Amniotic epithelial cell (primary cell): ENCODE measurements around the gene KIF26B.
A peak's percentile ranks its signal among the peaks of the same experiment; 100 is the strongest.
"Not testable (repeated sequence)": the region's sequence is repeated elsewhere in the genome, so short reads cannot be mapped to it uniquely, and the experiment has no call there.

ENCODE experiments used
- DNase-seq: peaks from one replicate; pipeline ENCODE4 v3.0.0-alpha.2; 2010; ENCODE audit warnings: low read depth

Gene KIF26B

GRCh38 chr1:245684166-245684565 is 529.4 kb downstream of the KIF26B start:
- DNase-seq, result no peak

GRCh38 chr1:245684571-245684970 is 529.8 kb downstream of the KIF26B start:
- DNase-seq, result no peak

DNA sequence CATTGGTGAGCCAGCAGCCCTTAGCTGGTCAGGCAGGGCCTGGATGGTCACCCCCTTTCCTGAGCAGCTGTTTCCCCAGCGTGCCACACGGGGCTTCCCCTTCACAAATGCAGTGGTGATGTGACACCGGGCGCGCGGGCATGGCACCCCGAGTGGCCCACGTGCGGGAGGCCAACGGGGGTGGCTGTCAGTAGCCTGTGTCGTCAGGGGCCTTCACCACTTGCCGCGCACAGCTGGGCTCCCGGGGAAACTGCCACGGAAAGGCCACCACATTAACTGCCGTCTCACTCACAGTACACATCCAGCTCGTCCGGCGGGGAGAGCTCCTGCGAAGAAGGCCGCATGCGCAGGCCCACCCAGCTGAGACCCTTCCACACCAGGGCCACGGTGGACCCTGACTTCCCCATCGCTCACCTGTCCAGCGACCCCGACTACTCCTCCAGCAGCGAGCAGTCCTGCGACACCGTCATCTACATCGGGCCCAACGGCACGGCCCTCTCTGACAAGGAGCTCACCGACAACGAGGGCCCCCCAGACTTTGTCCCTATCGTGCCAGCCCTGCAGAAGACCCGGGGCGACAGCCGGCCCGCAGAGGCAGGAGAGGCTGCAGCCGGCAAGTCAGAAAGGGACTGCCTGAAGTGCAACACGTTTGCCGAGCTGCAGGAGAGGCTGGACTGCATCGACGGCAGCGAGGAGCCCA is 530.5 kb downstream of the KIF26B start:
- DNase-seq, result no peak

DNA sequence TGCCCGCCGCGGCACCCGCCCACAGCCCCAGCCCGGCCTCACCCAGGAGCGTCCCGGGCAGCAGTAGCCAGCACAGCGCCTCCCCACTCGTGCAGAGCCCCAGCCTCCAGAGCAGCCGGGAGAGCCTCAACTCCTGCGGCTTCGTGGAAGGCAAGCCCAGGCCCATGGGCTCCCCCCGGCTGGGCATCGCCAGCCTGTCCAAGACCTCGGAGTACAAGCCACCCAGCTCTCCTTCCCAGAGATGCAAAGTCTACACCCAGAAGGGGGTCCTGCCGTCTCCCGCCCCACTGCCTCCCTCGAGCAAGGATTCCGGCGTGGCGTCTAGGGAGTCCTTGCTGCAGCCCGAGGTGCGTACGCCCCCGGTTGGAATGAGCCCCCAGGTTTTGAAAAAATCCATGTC is 531.2 kb downstream of the KIF26B start:
- DNase-seq, result no peak

GRCh38 chr1:245686446-245687030 is 531.8 kb downstream of the KIF26B start:
- DNase-seq, result no peak

DNA sequence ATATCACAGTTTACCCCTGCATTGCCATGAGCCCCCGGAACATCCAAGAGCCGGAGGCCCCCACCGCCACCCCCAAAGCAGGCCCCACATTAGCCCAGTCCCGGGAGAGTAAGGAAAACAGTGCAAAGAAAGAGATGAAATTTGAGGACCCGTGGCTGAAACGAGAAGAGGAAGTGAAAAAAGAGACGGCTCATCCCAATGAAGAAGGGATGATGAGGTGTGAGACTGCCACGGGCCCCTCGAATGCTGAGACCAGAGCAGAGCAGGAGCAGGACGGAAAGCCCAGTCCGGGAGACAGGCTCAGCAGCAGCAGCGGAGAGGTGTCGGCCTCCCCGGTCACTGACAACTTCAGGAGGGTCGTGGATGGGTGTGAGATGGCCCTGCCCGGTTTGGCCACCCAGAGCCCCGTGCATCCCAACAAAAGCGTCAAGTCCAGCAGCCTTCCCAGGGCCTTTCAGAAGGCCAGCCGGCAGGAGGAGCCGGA is 532.4 kb downstream of the KIF26B start:
- DNase-seq, result no peak

DNA sequence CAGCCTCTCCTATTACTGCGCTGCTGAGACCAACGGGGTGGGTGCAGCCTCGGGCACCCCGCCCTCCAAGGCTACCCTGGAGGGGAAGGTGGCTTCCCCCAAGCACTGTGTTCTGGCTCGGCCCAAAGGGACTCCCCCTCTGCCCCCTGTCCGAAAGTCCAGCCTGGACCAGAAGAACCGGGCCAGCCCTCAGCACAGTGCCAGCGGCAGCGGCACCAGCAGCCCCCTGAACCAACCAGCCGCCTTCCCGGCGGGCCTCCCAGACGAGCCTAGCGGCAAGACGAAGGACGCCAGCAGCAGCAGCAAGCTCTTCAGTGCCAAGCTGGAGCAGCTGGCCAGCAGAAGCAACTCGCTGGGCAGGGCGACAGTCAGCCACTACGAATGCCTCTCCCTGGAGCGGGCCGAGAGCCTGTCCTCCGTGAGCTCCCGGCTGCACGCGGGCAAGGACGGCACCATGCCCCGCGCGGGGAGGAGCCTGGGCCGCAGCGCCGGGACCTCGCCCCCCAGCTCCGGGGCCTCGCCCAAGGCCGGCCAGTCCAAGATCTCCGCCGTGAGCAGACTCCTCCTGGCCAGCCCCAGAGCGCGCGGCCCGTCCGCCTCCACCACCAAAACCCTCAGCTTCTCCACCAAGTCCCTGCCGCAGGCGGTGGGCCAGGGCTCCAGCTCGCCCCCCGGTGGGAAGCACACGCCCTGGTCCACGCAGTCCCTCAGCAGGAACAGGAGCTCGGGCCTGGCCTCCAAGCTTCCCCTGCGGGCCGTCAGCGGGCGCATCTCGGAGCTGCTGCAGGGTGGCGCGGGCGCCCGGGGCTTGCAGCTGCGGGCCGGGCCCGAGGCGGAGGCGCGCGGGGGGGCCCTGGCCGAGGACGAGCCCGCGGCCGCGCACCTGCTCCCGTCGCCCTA is 533.1 kb downstream of the KIF26B start:
- no peak for DNase-seq

DNA sequence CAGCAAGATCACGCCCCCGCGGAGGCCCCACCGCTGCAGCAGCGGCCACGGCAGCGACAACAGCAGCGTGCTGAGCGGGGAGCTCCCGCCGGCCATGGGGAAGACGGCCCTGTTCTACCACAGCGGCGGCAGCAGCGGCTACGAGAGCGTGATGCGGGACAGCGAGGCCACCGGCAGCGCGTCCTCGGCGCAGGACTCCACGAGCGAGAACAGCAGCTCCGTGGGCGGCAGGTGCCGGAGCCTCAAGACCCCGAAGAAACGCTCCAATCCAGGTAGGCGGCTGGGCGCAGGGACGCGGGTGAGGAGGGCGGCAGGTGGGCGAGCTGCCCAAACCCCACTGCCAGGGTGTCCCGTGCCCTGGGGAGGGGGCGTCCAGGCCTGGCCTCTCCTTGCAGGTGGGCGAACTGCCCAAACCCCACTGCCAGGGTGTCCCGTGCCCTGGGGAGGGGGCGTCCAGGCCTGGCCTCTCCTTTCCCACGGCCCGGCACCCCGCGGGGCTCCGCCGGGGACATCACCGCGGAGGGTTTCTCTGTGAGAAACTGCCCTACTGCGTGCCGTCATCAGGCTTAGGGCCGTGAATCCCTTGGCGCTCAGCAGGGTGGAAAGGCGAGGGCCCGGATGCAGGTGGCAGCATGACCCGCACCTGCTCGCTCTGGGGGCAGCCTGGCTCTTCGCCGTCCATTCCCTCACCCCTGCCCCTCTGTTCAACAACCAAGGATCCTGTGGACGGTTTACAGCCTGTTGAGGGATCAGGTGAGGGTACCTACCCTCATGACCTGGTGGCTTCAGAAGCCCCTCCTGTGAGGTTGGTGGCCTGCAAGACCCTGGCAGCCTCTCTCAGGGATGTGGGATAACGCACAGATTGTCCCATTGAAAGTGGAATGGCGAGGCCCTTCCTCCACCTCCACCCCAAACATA is 534.0 kb downstream of the KIF26B start:
- no peak for DNase-seq

DNA sequence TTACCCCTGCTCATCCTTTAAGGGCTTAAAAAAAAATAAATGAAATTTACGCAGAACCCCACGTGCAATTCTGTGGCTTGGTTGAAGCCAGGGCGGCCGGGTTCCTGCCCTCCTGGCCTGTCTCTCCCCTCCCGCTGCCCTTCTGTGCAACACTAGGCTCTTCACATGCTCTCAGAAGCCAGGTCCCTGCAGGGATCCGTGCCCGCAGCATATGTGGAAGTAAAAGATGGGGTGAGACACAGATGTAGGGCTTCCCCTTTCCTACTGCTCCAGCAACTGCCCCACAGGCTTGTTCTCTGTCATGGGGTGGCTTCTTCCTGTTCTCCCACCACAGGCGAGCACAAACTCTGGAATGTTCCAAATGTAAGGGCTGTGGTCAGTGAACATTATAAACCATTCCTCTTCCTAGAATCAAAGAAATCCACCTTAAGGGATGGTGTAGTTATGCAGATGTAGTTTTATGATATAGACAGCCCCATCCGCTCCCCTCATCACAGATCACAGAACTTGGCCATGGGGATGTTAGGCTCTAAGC is 535.4 kb downstream of the KIF26B start:
- DNase-seq, result peak; percentile 24

GRCh38 chr1:245690946-245691541 is 536.3 kb downstream of the KIF26B start:
- DNase-seq, result no peak

DNA sequence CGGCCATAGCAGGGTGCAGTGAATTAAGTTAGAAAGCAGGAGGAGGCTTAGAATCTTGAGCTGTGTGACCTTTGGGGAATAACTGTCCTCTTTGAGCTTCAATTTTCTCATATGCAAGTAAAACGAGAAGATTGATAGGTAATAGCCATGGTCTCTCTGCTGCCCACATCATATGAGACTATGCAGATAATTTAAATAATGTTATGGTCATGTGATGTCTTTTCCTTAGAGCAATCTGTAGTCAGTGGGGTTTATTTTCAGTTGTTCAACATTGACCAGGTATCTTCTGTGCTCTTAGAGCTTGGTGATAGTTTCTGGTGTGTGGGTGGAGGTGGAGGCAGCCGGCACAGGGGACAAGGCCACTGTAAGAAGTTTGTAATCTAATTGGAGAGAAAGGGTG is 537.1 kb downstream of the KIF26B start:
- no peak for DNase-seq

DNA sequence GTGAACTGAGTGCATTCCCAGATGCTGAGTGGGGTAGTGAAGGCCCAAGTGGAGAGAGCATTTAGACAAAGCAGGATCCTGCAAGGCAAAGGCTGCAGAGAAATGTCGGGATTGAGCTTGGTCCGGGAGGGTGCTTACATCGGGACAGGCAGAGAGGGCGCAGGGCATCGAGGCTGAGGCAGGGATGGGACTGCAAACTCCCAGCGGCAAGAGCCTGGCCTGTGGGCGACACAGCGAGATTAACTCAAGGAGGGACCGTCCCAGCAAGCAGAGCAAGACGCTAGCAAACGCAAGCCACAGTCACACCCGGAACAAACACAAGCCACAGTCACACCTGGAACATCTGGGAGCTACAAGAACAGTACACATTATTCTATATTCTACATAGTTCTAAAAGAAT is 537.5 kb downstream of the KIF26B start:
- DNase-seq, result no peak

DNA sequence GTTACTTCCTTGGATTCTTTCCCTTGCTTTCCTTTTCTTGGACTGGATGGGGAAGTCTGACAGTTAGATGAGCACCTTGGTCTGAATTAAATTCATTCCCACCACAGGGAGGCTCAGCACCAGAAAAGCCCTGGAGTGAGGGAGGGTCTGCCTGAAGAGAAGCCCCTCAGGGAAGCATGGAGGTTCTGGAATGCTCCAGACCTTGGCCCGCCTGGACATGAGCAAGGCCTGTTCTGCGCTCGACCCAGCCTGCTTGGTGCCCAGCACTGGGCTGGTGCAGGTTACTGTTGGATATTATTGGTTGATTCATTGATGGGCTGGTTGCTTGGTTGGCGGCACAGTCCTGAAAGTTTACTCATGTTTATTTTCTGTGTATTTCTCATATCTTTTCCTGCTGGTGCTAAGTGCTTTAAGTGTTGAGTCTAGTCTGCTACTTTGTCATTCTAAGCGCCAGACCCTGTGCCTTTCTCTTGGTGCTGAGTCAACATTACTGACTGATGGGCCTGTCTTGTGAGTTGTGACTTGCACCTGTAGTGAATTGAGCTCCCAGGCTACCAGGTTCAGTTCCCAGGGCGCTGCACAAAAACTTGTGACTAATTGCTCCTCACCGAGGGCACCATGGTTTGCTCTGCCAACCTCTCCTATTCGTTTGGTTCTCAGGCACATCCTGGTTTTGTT is 538.5 kb downstream of the KIF26B start:
- no peak for DNase-seq

DNA sequence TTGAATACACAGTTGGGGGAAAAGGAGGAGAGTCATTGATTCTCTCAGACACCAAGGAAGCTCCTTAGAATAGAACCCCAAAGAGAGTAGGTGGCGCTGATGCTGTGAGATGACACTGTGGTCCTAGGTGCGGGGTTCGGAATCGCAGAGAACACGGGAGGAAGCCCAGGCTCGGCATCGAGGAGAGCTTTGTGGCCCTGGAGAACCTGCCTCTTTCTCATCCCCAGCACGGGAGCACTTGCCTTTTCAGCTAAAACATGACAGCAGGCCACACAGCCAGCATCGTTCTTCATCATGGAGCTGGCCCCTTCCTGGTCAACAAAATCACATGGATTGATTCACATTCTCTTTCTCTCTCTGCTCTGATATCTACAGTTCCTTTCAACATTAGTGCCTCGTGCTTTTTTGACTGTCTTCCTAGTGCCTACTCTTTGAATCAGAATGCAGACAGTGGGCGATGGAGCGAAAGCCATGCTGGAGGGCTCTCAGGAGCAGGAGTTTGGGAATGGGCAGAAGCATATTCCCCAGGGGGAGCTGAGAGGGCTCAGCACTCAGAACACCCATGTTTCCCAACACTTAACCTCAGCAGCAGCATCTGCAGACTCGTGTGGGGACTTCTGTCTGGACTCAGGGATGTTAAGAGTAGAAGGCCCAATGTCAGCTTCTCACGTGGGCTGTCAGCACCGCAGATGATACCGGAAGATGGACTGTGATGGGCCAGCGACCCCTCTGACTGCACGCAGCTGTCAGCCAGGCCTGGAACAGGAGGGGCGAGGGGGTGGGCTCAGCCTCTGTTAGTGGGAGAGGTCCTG is 539.4 kb downstream of the KIF26B start:
- DNase-seq, result no peak

GRCh38 chr1:245694753-245695195 is 540.0 kb downstream of the KIF26B start:
- DNase-seq, result no peak

GRCh38 chr1:245695211-245695610 is 540.4 kb downstream of the KIF26B start:
- no peak for DNase-seq

- not testable (repeated sequence) for DNase-seq
Observed at GRCh38 chr1:245695701-245696100, 540.9 kb downstream of the KIF26B start.

GRCh38 chr1:245698116-245698515 is 543.3 kb downstream of the KIF26B start:
- no peak for DNase-seq

- no peak for DNase-seq
Observed at GRCh38 chr1:245698860-245699259, 544.1 kb downstream of the KIF26B start.

DNA sequence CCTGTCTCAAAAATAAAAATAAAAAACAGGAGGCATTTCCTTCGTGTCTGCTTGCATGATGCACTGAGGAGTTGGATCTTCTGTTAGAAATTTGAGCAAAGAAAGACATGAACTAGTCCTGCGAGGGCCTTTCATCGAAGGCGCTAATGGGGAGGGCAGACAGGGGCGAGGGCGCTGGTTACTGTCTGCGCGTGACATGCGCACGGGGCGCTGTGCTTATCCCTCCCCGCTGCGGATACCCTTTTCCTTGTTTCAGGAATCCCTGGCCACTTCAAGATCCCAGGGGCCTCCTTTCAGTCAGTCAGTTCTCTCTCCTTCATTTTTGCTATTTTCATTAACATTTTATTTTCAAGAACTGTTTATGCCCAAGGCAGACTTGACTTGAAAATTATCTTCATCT is 545.8 kb downstream of the KIF26B start:
- DNase-seq, result no peak
